Smooth muscle cell (in vitro differentiated cells): Measurements from ENCODE around the gene SEMA3D. TPM values are rescaled to one million over a fixed set of nuclear protein-coding genes. Genes with fewer than 3 reads are reported as not detected.

Source experiments
- DNase-seq: peaks from one replicate; lab custom pipeline; 2025; ENCODE audit not compliant: unreplicated experiment; lab: John Stamatoyannopoulos, UW
- H2AFZ ChIP-seq: fragments of 200-600 bp; sonication (generic); 2 replicates; pipeline ENCODE4 v1.6.0; 2016; ENCODE audit warnings: antibody characterized with exemption, low read depth, mild to moderate bottlenecking
- H3F3A ChIP-seq: fragments of 200-600 bp; sonication (generic); 2 replicates; pipeline ENCODE4 v1.6.0; 2017; ENCODE audit warnings: antibody characterized with exemption, low read depth
- H3K27ac ChIP-seq: fragments of 200-600 bp; sonication (generic); 2 replicates; pipeline ENCODE4 v1.5.1; 2016; ENCODE audit warnings: low read depth, mild to moderate bottlenecking
- H3K27me3 ChIP-seq: fragments of 200-600 bp; sonication (generic); 2 replicates; pipeline ENCODE4 v1.6.1; 2016; ENCODE audit warnings: low read depth, mild to moderate bottlenecking
- H3K36me3 ChIP-seq: fragments of 200-600 bp; sonication (generic); 2 replicates; pipeline ENCODE4 v1.5.1; 2016; ENCODE audit warnings: low read depth
- H3K4me1 ChIP-seq: fragments of 200-600 bp; sonication (generic); 2 replicates; pipeline ENCODE4 v1.5.1; 2016; ENCODE audit warnings: low read depth
- H3K4me2 ChIP-seq: fragments of 200-600 bp; sonication (generic); 2 replicates; pipeline ENCODE4 v1.6.0; 2016; ENCODE audit warnings: mild to moderate bottlenecking
- H3K4me3 ChIP-seq: fragments of 200-600 bp; sonication (generic); 2 replicates; pipeline ENCODE4 v1.5.1; 2016; ENCODE audit warnings: mild to moderate bottlenecking
- H3K79me2 ChIP-seq: fragments of 200-600 bp; sonication (generic); 2 replicates; pipeline ENCODE4 v1.6.0; 2016; ENCODE audit warnings: low read depth, mild to moderate bottlenecking
- H3K9ac ChIP-seq: fragments of 200-600 bp; sonication (generic); 2 replicates; pipeline ENCODE4 v1.6.0; 2016; ENCODE audit warnings: low read depth
- H3K9me3 ChIP-seq: fragments of 200-600 bp; sonication (generic); replicated peaks from 2 replicates; pipeline ENCODE4 v1.5.1; 2016; ENCODE audit warnings: low read depth
- H4K20me1 ChIP-seq: fragments of 200-600 bp; sonication (generic); 2 replicates; pipeline ENCODE4 v1.6.0; 2016; ENCODE audit warnings: low read depth
- CTCF ChIP-seq: fragments of 200-600 bp; sonication (generic); IDR thresholded peaks from 2 replicates; pipeline ENCODE4 v1.5.1; 2017; ENCODE audit warnings: borderline replicate concordance, mild to moderate bottlenecking, antibody characterized with exemption; ENCODE audit not compliant: insufficient read depth, poor library complexity, severe bottlenecking
- WGBS: methylation state at CpG from one replicate; pipeline ENCODE4 v1.1.7; 2016; ENCODE audit warnings: low lambda C conversion rate; 5-methylcytosine and 5-hydroxymethylcytosine counted together
- polyA plus RNA-seq: library from polyadenylated mRNA; unstranded; fragments of >200 nt; fragmentation: Nextera tagmentation; extraction: Ambion mirVana; gene quantifications from 2 replicates; pipeline ENCODE4 v1.2.1, GENCODE V29; 2016
- total RNA-seq: library from RNA; depleted of rRNA; stranded (reverse); fragments of >200 nt; gene quantifications from 2 replicates; pipeline ENCODE4 v1.2.3, GENCODE V29; 2014

Gene SEMA3D
- total and polyA plus RNA-seq, 2 experiments from 2014 or later: 9.8 to 106 TPM

GRCh38 chr7:85204061-85204460 lies 17.2 kb upstream of the SEMA3D start:
- no peak for DNase-seq
- 88% methylated on average over 2 of the region's 2 CpGs for WGBS
- no peaks in the 10 kb centered on the region for H3K9me3 ChIP-seq

DNA sequence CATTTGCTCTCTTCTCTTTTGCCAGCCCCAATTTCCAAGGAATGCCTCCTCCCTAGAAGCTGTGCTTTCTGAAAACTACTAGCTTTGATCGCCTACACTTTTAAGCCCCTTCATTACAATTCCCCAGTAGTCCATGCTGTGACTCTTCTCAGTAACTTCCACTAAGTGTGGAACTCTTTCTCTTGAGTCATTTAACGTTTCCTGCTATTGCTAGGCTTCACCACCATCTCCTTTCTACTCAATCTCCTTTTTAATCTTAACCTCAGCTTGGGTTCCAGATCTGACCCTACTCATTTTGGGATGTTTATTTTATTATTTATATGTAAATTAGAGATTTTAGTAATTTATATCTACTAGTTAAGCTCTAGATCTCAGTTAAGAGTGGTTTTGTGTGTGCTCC lies 14.4 kb upstream of the SEMA3D start:
- no peaks in the 10 kb centered on the region for H3K79me2 ChIP-seq

More at GRCh38 chr7:85204061-85204460, 17.2 kb upstream of the SEMA3D start:
- TF ChIP-seq CTCF: no peak
- Histone ChIP-seq H4K20me1 (no peaks in the 10 kb centered on the region), H3K36me3 (no peaks in the 10 kb centered on the region), H2AFZ (no peak overlapping the region), H3K4me3 (no peak overlapping the region), H3K79me2 (no peaks in the 10 kb centered on the region), H3K27me3 (no peaks in the 10 kb centered on the region), H3F3A (no peaks in the 10 kb centered on the region), H3K4me1 (no peaks in the 10 kb centered on the region), H3K27ac (no peak overlapping the region), H3K4me2 (no peak overlapping the region), H3K9ac (no peak overlapping the region)

DNA sequence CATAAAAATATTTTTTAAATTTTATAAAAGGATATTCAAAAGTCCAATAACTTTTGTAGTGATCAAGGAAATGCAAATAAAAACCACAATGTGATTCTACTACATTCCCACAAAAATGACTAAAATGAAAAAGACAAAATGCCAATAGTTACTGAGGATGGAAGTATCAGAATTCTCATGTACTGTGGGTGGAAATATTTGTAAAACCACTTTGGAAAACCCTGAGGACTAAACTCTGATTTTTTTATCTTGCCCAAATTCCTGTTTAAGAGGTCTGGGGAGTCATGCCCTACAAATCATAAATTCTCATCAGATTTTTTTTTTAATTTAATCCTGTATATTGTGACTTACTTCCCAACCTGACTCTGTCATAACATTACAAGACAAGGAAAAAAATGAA lies 9.8 kb upstream of the SEMA3D start:
- TF ChIP-seq CTCF: no peak
- no peak overlapping the region for H3K4me3 ChIP-seq
- H3K79me2 ChIP-seq: no peaks in the 10 kb centered on the region
- no peaks in the 10 kb centered on the region for H3F3A ChIP-seq
- H3K9ac ChIP-seq: no peak overlapping the region
- no peak overlapping the region for H3K4me2 ChIP-seq
- no peaks in the 10 kb centered on the region for H3K27me3 ChIP-seq
- no peaks in the 10 kb centered on the region for H3K9me3 ChIP-seq
- no peaks in the 10 kb centered on the region for H3K36me3 ChIP-seq
- no peaks in the 10 kb centered on the region for H3K4me1 ChIP-seq
- no peak overlapping the region for H3K27ac ChIP-seq
- H4K20me1 ChIP-seq: no peaks in the 10 kb centered on the region
- peak overlapping the region; percentile 23 for H2AFZ ChIP-seq
- no peak for DNase-seq

More for the DNA sequence above, 14.4 kb upstream of the SEMA3D start:
- Histone ChIP-seq H3K4me1 (no peaks in the 10 kb centered on the region), H3K27me3 (no peaks in the 10 kb centered on the region), H3K9me3 (no peaks in the 10 kb centered on the region), H3K9ac (no peak overlapping the region), H2AFZ (no peak overlapping the region), H3F3A (no peaks in the 10 kb centered on the region), H3K4me3 (no peak overlapping the region), H3K4me2 (no peak overlapping the region), H4K20me1 (no peaks in the 10 kb centered on the region), H3K27ac (no peak overlapping the region), H3K36me3 (no peaks in the 10 kb centered on the region)
- 92% methylated on average over 2 of the region's 2 CpGs for WGBS
- no peak for DNase-seq
- TF ChIP-seq CTCF: no peak

DNA sequence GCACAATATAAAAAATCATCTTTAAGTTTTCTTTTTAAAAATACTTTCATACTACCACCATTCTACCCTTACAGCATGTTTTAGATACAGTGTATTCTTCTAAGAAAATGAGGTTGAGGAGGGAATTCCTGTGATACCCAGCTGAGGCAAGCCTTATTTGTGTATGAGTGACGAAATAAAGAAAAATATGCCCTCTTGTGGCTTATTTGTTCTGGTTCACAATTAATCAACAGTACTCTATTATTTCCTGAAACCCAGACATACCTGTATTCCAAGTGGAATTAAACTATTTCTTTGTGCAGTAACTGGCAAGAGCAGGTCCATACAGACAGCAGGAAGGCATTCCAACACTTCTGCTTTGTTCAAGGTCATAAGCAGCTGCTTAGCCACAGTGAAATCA lies 4.5 kb upstream of the SEMA3D start:
- Histone ChIP-seq H3K36me3 (no peaks in the 10 kb centered on the region), H3K4me2 (no peak overlapping the region), H4K20me1 (no peaks in the 10 kb centered on the region), H3F3A (no peaks in the 10 kb centered on the region), H3K4me3 (no peak overlapping the region), H3K9ac (no peak overlapping the region), H2AFZ (no peak overlapping the region), H3K27me3 (no peaks in the 10 kb centered on the region), H3K9me3 (no peaks in the 10 kb centered on the region), H3K79me2 (no peaks in the 10 kb centered on the region), H3K27ac (no peak overlapping the region), H3K4me1 (no peaks in the 10 kb centered on the region)
- DNase-seq: no peak
- peak; percentile 34 for TF ChIP-seq CTCF
- 73% methylated on average over 1 of the region's 1 CpG for WGBS
